Measurements from ENCODE around the gene WNT7B. TPM values are rescaled to one million over a fixed set of nuclear protein-coding genes. Genes with fewer than 3 reads are reported as not detected.

The WNT7B gene
- total and polyA plus RNA-seq, 2 of the 8 experiments (the other 6 are each of a cell fraction or from before 2014, with no cell fraction given), result 0.14 to 0.24 TPM

GRCh38 chr22:46025225-46025972 is 48.4 kb upstream of the WNT7B start:
- H3K56ac ChIP-seq (replicated peaks; ENCODE audit: insufficient read length, low read depth, low read length), result no peak overlapping the region
- no peak overlapping the region for H2BK12ac ChIP-seq (ENCODE audit: low read depth, low read length)
- H3K4ac ChIP-seq (replicated peaks; ENCODE audit: insufficient read length, low read depth, low read length), result no peak overlapping the region
- no peak for DNase-seq (ENCODE audit: low read depth in 1 of 2, low spot score in 2 of 2)
- H3K23me2 ChIP-seq (ENCODE audit: low read depth, low read length), result peaks cover 4% of the 10 kb centered on the region; the same call in 1 of the 2 replicates
- FAIRE-seq, result no peak
- no peak overlapping the region for H2AK5ac ChIP-seq (ENCODE audit: low read depth, low read length)
- peaks cover 0 to 8% (median 1%) of the 10 kb centered on the region in 4 experiments; a peak in 4 of 7 replicates for H3K4me1 ChIP-seq (replicated peaks in 1 of 4; ENCODE audit: control insufficient read depth in 3 of 4, insufficient read depth in 4 of 4, low read length in 3 of 4)
- H2BK5ac ChIP-seq (ENCODE audit: low read depth, low read length), result no peak overlapping the region
- H4K91ac ChIP-seq (replicated peaks; ENCODE audit: insufficient read length, low read length), result no peak overlapping the region
- no peak overlapping the region for H3K14ac ChIP-seq (ENCODE audit: insufficient read length)
- H4K8ac ChIP-seq (ENCODE audit: extremely low read depth, insufficient read depth, low read length), result no peak overlapping the region
- H3K4me2 ChIP-seq (ENCODE audit: insufficient read depth in 1 of 2, low read depth in 2 of 2, low read length in 2 of 2), result no peak overlapping the region
- no peak overlapping the region for H4K5ac ChIP-seq (ENCODE audit: insufficient read length, low read depth, low read length)
- H2BK120ac ChIP-seq (replicated peaks; ENCODE audit: low read depth, low read length), result no peak overlapping the region
- no peak overlapping the region for H3K27ac ChIP-seq (ENCODE audit: low read depth, low read length)
- H3K4me3 ChIP-seq (ENCODE audit: extremely low read depth in 1 of 4, insufficient read depth in 2 of 4, low read depth in 3 of 4, low read length in 4 of 4), result no peak overlapping the region
- H3K27me3 ChIP-seq (replicated peaks in 1 of 4; ENCODE audit: control insufficient read depth in 3 of 4, extremely low read depth in 1 of 4, insufficient read depth in 3 of 4, low read length in 3 of 4), result peaks cover 10 to 47% (median 35%) of the 10 kb centered on the region in 4 experiments
- no peak overlapping the region for H3K23ac ChIP-seq (ENCODE audit: insufficient read length)
- no peak overlapping the region for H2BK15ac ChIP-seq (ENCODE audit: low read length)
- ChIA-PET POLR2A (ENCODE audit: partially characterized antibody) (interaction anchor here (0.8 to 1.2 kb wide), 2 partner anchors 11 to 24 kb away, joined by 3 read pairs; no protein-coding TSS in a partner anchor), CTCF (ENCODE audit: partially characterized antibody) (interaction anchor here (1.2 to 4.2 kb wide), 8 partner anchors 9 to 75 kb away, joined by 3 to 23 read pairs (median 6); no protein-coding TSS in a partner anchor)
- no peak overlapping the region for H3K18ac ChIP-seq (ENCODE audit: extremely low read depth, low read length)
- TF ChIP-seq, protein P1, sequence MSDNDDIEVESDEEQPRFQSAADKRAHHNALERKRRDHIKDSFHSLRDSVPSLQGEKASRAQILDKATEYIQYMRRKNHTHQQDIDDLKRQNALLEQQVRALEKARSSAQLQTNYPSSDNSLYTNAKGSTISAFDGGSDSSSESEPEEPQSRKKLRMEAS (IDR thresholded peaks at IDR 0.05), result no peak
- TF ChIP-seq RXRA (IDR thresholded peaks at IDR 0.05; ENCODE audit: insufficient read depth, low read depth, low read length), result no peak
- TF ChIP-seq CHD2 (IDR thresholded peaks at IDR 0.05; ENCODE audit: low read length), result no peak
- no peaks in the 10 kb centered on the region for H4K20me1 ChIP-seq (replicated peaks in 1 of 2; ENCODE audit: control insufficient read depth in 1 of 2, insufficient read depth in 2 of 2, low read length in 2 of 2)
- H3K9ac ChIP-seq (replicated peaks in 1 of 4; ENCODE audit: extremely low read depth in 1 of 4, low read depth in 3 of 4, low read length in 3 of 4), result no peak overlapping the region
- H3K9me3 ChIP-seq (ENCODE audit: insufficient read depth in 2 of 2, low read depth in 1 of 2, low read length in 1 of 2), result no peaks in the 10 kb centered on the region
- 94% methylated on average over 8 of the region's 8 CpGs; no CpG with 5 or more reads in 1 of the 2 experiments for WGBS, 2 experiments (ENCODE audit: extremely low coverage in 1 of 2, insufficient coverage in 1 of 2, insufficient read length in 1 of 2, insufficient replicate concordance in 2 of 2, low coverage in 1 of 2, low lambda C conversion rate in 2 of 2, missing lambda C conversion rate in 1 of 2)
- H3K79me2 ChIP-seq (ENCODE audit: control insufficient read depth in 1 of 2, insufficient read depth in 2 of 2, low read length in 2 of 2), result no peaks in the 10 kb centered on the region
- no peaks in the 10 kb centered on the region for H3K79me1 ChIP-seq (ENCODE audit: low read depth, low read length)
- no peak overlapping the region for H2AFZ ChIP-seq (ENCODE audit: low read length)
- no peaks in the 10 kb centered on the region for H3K36me3 ChIP-seq (ENCODE audit: control insufficient read depth in 2 of 4, insufficient read depth in 4 of 4, low read length in 3 of 4)
- no peak overlapping the region for H2BK20ac ChIP-seq (ENCODE audit: low read length)
